ENCODE results near the gene TRPM3.

DNA sequence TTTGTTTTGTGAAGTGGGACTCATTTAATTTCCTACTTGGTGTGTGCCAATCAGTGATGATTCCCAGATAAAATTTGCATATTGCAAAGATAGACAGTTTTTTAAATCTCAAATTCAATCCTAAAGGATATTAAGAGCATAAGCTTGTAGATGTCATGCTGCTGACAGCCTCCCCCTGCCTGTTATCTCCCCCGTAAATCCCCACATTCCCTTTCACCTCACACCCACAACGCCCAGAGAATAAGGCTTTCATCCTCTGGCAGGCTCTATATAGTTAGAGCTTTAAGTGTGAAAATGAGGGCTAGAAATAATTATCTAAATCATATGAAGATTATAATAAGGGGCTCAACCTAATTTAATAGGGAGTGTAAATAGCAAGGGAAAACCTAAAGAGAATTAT lies 265.0 kb downstream of the TRPM3 start:
- TF ChIP-seq, protein P1, sequence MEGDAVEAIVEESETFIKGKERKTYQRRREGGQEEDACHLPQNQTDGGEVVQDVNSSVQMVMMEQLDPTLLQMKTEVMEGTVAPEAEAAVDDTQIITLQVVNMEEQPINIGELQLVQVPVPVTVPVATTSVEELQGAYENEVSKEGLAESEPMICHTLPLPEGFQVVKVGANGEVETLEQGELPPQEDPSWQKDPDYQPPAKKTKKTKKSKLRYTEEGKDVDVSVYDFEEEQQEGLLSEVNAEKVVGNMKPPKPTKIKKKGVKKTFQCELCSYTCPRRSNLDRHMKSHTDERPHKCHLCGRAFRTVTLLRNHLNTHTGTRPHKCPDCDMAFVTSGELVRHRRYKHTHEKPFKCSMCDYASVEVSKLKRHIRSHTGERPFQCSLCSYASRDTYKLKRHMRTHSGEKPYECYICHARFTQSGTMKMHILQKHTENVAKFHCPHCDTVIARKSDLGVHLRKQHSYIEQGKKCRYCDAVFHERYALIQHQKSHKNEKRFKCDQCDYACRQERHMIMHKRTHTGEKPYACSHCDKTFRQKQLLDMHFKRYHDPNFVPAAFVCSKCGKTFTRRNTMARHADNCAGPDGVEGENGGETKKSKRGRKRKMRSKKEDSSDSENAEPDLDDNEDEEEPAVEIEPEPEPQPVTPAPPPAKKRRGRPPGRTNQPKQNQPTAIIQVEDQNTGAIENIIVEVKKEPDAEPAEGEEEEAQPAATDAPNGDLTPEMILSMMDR (IDR thresholded peaks at IDR 0.05): no peak
- TF ChIP-seq, protein P2, sequence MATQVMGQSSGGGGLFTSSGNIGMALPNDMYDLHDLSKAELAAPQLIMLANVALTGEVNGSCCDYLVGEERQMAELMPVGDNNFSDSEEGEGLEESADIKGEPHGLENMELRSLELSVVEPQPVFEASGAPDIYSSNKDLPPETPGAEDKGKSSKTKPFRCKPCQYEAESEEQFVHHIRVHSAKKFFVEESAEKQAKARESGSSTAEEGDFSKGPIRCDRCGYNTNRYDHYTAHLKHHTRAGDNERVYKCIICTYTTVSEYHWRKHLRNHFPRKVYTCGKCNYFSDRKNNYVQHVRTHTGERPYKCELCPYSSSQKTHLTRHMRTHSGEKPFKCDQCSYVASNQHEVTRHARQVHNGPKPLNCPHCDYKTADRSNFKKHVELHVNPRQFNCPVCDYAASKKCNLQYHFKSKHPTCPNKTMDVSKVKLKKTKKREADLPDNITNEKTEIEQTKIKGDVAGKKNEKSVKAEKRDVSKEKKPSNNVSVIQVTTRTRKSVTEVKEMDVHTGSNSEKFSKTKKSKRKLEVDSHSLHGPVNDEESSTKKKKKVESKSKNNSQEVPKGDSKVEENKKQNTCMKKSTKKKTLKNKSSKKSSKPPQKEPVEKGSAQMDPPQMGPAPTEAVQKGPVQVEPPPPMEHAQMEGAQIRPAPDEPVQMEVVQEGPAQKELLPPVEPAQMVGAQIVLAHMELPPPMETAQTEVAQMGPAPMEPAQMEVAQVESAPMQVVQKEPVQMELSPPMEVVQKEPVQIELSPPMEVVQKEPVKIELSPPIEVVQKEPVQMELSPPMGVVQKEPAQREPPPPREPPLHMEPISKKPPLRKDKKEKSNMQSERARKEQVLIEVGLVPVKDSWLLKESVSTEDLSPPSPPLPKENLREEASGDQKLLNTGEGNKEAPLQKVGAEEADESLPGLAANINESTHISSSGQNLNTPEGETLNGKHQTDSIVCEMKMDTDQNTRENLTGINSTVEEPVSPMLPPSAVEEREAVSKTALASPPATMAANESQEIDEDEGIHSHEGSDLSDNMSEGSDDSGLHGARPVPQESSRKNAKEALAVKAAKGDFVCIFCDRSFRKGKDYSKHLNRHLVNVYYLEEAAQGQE (IDR thresholded peaks at IDR 0.05; ENCODE audit: insufficient read depth in 1 of 2, low read depth in 2 of 2, low read length in 1 of 2): no peak
- TF ChIP-seq POLR2AphosphoS5 (IDR thresholded peaks at IDR 0.05; ENCODE audit: low read depth, low read length) (no peak), TCF7L2 (IDR thresholded peaks at IDR 0.05; ENCODE audit: low read depth, low read length) (no peak)

Data from Panc1 (cell line).